Hematopoietic multipotent progenitor cell treated with erythropoietin and hydrocortisone succinate and interleukin-3 and kit ligand, for 8 days (in vitro differentiated cells): ENCODE measurements around the gene KIF3B.
A peak's percentile ranks its signal among the peaks of the same experiment; 100 is the strongest.
"Not testable (repeated sequence)": the region's sequence is repeated elsewhere in the genome, so short reads cannot be mapped to it uniquely, and the experiment has no call there.

Experiments
- DNase-seq: peaks from one replicate; pipeline ENCODE4 v3.0.0-alpha.2; 2015

The KIF3B gene

GRCh38 chr20:32357869-32358631, 80.6 kb downstream of the KIF3B start, which contains the start of gene ASXL1:
Gene ASXL1, plus strand, starts transcription at chr20:32358331. Its CDS starts 445 bp downstream, at chr20:32358776.
- DNase-seq, result peak; percentile 95

GRCh38 chr20:32358632-32358882, 81.1 kb downstream of the KIF3B start:
- no peak for DNase-seq

- DNase-seq, result peak; percentile 73
Observed at GRCh38 chr20:32358883-32359632, 81.6 kb downstream of the KIF3B start.

GRCh38 chr20:32359633-32360332, 82.3 kb downstream of the KIF3B start:
- peak; percentile 50 for DNase-seq

- no peak for DNase-seq
Observed at GRCh38 chr20:32360333-32360634, 82.8 kb downstream of the KIF3B start.

- no peak for DNase-seq
Observed at GRCh38 chr20:32362901-32363364, 85.5 kb downstream of the KIF3B start.

GRCh38 chr20:32363492-32363891, 86.0 kb downstream of the KIF3B start:
- DNase-seq, result no peak

- DNase-seq, result no peak
Observed at GRCh38 chr20:32364554-32365208, 87.2 kb downstream of the KIF3B start.

- no peak for DNase-seq
Observed at GRCh38 chr20:32365564-32365963, 88.1 kb downstream of the KIF3B start.

GRCh38 chr20:32366380-32366779, 88.9 kb downstream of the KIF3B start:
- DNase-seq, result no peak

GRCh38 chr20:32368323-32368722, 90.9 kb downstream of the KIF3B start:
- no peak for DNase-seq

- no peak for DNase-seq
Observed at GRCh38 chr20:32368925-32369324, 91.5 kb downstream of the KIF3B start.

GRCh38 chr20:32370897-32371296, 93.4 kb downstream of the KIF3B start:
- no peak for DNase-seq

- no peak for DNase-seq
Observed at GRCh38 chr20:32378461-32378860, 101.0 kb downstream of the KIF3B start.

- not testable (repeated sequence) for DNase-seq
Observed at GRCh38 chr20:32380037-32380436, 102.6 kb downstream of the KIF3B start.

GRCh38 chr20:32380745-32381144, 103.3 kb downstream of the KIF3B start:
- no peak for DNase-seq

- no peak for DNase-seq
Observed at GRCh38 chr20:32382102-32382950, 104.9 kb downstream of the KIF3B start.

GRCh38 chr20:32383441-32383840, 106.0 kb downstream of the KIF3B start:
- DNase-seq, result not testable (repeated sequence)
